NCI-H774 (cell line): ENCODE measurements around the gene GRAMD4.

Source experiments
- DNase-seq: peaks from one replicate; lab custom pipeline; 2025; lab: John Stamatoyannopoulos, UW

The GRAMD4 gene

GRCh38 chr22:46582281-46582933 lies 37.8 kb upstream of the GRAMD4 start:
- no peak for DNase-seq

- DNase-seq: no peak
Observed at GRCh38 chr22:46583571-46583970, 36.6 kb upstream of the GRAMD4 start.

DNA sequence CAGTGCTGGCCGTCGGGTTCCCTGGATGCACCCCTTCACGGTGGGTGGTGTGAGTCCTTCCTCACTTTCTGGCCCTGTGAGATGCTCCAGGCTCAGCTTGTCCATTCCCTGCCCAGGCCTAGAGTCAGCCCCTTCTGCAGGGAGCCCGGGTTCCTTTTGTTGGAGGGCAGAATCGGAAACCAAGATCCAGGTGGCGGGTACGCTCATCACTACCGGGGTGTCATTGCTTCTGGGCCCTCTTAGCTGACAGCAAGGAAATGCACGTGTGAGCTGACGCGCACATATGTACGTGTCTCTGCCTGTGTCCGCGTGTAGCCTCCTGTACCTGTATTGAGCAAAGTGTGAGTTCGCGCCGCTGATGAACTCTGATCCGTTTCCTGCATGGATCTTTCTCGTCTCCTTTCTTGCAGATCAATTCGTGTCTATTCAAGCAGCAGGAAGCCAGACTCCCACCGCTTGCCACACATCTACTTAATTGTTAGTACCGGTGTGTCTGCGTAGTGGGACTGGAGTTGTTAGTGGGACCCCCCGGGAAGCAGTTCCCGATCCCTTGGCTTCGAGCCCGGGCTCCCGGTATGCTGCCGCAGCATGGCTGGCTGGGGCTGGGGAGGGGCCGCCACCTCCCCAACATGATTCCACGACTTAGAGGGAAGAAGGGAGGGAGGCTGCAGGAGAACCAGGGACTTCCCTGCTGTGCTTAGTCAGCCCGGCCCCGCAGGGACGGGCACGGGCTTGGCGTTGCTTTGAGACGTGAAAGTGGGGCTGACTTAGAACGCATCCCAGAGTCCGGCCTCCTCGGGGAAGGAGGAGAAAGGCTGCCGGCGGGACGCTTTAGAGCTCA lies 35.9 kb upstream of the GRAMD4 start:
- DNase-seq: no peak

- DNase-seq: no peak
Observed at GRCh38 chr22:46585340-46586122, 34.7 kb upstream of the GRAMD4 start.

DNA sequence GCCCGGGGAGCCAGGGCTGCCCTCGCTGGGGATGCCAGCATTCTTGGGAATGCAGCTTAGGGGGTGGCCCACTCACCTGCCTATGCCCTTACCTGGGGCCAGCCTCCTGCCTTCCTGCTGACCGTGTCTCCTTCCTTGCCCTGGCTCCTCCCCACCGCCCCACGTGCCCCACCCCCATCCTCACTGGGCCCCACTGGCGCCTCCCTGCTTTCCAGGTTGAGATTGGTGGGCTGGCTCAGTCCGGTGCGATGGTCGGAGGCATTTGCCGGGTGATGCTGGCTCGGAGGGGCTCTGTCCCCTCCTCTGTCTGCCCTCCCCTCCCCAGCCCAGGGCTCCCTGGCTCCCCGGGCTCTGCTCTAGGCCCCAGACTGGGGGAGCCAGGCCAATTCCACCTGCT lies 34.1 kb upstream of the GRAMD4 start:
- no peak for DNase-seq

DNA sequence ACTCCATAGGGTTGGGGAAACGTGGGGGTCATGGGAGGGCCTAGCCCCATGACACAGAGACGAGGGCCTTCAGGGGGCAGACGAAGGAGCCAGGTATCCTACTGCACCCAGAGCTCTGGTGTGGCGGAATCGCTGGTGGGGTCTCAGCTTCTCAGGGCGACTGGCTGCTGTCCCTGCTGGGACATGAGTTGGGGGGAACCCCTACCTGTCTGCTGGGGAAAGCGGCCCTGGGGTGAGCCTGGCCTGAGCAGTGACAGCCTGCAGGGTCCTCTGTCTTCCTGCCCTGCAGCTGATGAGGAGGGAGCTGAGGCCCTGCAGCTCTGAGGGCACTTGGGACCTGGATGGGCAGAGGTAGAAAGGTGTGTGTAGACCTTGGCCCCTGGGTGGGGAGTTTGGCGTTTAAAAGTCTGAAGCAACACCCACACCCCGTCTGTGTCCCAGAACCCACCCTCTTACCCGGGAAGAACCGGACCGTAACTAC lies 33.6 kb upstream of the GRAMD4 start:
- DNase-seq: no peak

- DNase-seq: no peak
Observed at GRCh38 chr22:46587061-46587460, 33.1 kb upstream of the GRAMD4 start.

DNA sequence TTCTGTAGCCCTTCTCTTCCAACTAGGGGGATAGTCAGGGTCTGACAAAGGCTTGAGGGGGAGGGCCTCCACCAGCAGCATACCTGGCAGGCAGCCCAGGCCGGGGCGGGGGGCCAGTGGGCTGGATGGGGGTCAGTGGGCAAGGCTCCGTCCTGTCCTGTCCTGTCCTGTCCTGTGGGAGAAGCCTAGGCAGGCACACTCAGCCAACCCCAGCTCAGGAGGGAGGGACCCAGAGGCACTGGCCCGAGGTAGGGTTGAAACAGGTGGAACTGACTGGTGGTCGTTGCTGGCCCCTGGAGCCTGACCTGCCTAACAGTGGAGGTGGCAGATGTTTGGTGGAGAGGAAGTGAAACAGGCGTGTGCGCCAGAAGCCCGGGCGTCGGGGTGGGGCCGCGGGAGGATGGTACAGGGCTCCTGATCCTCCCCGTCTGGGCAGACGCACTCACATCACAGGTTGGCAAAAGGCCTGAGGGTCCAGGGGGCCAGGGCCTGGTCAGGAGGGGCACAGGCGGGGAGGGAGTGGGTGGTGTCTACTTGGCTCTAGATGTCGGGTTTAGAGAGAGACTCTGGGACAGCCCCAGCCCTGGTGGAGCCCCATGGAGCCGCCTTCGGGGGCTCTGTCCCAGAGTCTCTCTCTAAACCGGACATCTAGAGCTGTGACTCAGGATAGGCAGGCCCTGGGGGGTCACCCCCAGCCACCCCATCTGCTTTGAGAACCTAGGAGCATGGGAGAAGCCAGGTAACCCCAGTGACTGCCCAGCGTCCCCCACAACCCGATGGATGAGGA lies 32.5 kb upstream of the GRAMD4 start:
- no peak for DNase-seq

- no peak for DNase-seq
Observed at GRCh38 chr22:46588279-46589140, 31.7 kb upstream of the GRAMD4 start.

- no peak for DNase-seq
Observed at GRCh38 chr22:46589141-46589748, 30.9 kb upstream of the GRAMD4 start.

GRCh38 chr22:46589871-46590271 lies 30.3 kb upstream of the GRAMD4 start:
- DNase-seq: no peak

GRCh38 chr22:46590334-46590733 lies 29.9 kb upstream of the GRAMD4 start:
- DNase-seq: no peak

DNA sequence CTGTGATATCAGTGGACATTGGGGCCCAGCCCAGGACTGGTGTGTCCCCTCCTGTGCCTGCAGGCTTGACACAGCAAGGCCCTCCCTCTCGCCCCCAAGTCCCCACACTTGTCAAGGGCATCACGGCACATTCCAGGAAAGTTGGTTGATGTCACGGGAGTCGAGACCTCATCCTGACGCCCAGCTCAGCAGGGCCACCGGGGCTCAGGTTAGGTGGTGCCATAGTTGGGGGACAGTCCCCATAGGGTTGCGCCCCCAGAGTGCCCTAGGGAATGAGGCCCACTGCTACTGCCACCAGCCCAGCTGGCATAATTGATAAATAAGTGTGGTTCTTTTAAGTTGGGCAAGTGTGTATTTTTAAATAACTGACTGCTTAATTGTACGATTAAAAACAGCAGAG lies 28.3 kb upstream of the GRAMD4 start:
- no peak for DNase-seq

DNA sequence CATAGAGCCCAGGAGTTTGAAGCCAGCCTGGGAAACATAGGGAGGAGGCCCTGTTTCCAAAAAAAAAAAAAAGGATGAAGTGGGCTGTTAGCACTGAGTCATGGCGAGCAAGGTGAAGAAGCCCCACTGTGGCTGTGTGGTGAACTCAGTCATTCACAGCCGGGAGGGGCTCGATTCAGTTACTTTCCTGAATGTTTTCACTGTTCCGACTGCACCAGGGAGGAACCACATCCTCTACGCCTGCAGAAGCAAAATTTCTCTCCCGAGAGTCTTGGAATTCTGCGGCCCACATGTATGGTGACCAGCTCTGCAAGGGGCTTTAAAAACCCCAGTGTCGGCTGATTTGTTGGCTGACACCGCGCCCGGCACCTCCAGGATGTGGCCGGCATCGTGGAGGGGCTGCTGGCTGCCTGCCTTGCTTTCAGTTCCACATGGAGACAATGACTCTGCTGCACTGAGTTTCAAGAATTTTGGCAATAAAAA lies 27.8 kb upstream of the GRAMD4 start:
- no peak for DNase-seq

DNA sequence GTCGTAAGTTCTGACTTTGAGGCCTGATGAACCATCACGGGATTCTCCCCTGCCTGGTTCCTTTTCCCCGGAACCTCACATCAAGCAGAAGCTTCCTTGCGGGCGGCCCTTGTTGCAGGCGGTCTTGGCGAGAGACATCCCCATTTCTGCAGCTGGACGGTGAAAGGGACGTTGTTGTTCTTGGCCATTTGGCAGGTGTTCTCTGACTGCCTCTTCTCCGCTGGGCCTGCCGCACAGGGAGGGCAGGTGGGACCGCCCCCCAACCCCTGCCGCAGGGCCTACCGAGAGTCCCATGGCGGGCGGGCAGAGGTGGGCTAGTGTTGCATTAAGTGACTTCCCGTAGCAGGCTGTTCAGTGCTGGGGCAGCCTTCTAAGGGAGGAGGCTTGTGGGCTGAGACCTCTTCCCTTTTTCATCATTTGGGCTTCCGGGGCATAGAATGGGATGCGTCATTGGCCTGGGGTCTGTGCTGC lies 26.9 kb upstream of the GRAMD4 start:
- no peak for DNase-seq

DNA sequence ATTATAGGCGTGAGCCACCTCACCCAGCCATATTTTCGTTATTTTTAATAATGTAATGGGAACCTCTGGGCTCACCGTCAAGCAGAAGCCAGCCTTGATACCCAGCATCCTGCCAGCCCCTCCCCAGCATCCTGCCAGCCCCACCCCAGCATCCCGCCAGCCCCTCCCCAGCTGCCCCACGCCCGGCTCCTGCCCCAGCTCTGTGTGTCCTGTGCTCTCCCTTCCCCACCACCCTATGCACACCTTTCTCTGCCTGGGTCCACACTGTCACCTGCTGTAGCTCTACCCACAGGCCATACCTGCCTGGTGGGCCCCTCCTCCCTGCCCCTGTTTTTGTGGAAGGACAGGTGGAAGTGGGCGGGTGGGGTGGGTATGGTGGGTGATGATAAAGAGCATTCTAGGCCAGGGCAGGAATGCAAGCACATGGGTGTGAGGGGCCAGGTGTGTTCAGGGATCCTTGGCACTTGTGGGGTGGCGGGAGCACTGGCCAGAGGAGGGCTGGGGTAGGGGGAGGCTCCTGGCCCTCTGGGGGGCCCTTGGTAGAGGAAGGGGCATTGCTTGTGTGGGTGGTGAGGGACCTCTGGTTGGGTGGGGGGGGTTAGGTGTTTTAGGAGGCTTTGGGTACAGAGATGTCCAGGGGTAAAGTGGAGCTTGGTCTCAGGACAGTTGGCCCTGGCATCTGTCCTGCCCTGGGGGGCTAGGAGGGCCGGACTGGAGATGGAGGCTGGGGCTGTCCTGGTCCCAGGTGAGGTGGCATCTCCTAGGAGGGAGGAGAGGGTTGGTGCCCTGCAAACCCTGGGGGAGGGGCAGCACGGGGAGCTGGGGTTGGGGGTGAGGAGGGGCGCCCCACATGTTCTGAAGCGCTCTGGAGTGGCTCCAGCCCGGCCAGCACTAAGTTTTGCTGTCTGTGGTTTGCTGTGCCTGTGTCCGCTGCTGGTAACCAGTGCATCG lies 25.9 kb upstream of the GRAMD4 start:
- DNase-seq: no peak

DNA sequence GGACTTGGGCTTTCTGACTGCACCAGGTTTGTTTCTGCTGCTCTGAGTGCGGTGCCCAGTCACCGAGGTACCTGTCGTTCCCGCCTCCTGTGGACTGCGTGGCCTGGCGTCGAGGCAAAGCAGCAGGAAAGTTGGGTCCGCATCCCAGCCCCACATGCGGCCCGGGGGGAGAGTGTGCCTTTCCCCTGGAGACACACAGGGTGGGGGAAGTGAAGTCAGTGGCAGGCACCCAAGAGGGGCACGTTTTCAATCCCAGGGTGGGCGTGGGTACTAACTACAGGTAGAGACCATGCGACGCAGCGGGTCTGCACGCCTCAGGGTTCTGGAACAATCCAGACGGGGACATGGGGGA lies 25.3 kb upstream of the GRAMD4 start:
- DNase-seq: no peak

GRCh38 chr22:46595545-46595944 lies 24.6 kb upstream of the GRAMD4 start:
- no peak for DNase-seq

DNA sequence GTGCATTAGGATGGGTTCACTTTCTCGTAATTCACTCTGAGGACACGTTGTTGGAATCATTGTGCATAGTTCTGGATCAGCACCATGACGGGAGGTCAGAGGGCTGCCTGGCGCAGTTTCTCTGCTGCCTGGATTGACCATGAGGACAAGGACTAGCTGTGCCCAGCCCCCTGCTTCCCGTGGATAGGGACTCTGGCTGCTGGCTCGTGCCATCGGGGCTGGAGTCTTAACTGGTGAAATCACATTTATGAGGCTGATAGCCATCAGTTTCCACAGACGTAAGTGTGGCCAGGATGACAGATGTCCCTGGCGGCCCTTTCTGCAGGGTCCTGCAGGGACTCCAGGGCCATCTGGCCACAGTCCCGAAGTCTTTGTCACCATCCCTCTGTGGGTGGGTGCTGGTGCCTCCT lies 24.1 kb upstream of the GRAMD4 start:
- no peak for DNase-seq
